ENCODE results near the gene JMJD7.
A peak's percentile ranks its signal among the peaks of the same experiment; 100 is the strongest.

JMJD7 gene

DNA sequence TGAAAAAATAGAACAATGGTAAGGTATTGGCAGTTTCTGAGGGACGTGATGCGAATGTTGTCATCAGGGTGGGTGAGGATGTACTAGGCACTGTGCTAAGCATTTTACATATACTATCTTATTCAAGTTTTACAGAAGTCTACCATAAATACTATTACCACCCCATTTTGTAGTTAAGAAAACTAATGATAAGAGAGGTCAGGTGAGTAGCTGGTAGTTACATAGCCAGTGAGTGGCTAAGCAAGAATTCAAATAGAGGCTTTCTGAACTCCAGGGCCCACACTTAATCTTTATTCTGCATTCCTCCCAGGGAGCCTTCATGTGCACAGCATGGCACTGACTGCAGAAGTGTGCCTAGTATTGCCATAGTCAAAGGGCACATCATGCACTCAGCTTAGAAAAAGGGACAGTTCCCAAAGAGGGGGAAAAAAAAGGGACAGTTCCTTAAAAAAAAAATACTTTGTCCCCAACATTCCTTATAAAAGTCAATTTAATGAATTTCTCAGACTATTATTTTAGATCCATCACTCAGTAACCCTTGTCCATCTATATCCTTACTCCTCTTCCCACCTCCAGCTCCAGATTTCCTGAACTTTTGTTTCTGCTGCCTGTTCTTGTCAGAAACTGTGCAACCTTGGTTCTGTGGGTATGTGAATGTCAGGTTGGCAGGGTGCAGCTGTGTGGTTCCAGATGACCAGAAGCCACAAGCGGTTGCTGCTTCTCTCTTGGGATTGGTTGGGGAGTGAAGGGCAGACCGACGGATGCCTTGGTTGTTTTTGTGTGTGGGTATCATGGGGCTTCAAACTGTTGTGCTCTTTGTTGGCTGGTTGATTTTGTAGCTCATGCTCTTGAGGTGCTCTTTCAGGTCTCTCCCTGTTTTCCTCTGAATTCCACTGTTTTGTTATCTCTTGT is 45.3 kb upstream of the JMJD7 start:
- no peak overlapping the region for H2BK15ac ChIP-seq (replicated peaks; ENCODE audit: low read depth)
- no peak overlapping the region for H4K8ac ChIP-seq (ENCODE audit: low read depth, low read length)
- no peak overlapping the region for H3K4me2 ChIP-seq (ENCODE audit: low read length)
- no peak overlapping the region for H3K56ac ChIP-seq (ENCODE audit: low read length)
- no peak overlapping the region for H2BK5ac ChIP-seq (ENCODE audit: low read length)
- WGBS (ENCODE audit: extremely low coverage, insufficient coverage, low lambda C conversion rate), result no CpG with 5 or more reads among the region's 5 CpGs
- no peak overlapping the region for H3K18ac ChIP-seq (ENCODE audit: low read length)
- peaks cover 12% of the 10 kb centered on the region for H3K4me1 ChIP-seq (ENCODE audit: control insufficient read depth, low read depth, low read length)
- no peak overlapping the region for H2BK120ac ChIP-seq (ENCODE audit: low read depth, low read length)
- no peak overlapping the region for H3K23ac ChIP-seq (ENCODE audit: low read length)
- H3K4me3 ChIP-seq (ENCODE audit: low read length), result no peak overlapping the region
- no peak overlapping the region for H3K27ac ChIP-seq (ENCODE audit: low read depth, low read length)
- no peaks in the 10 kb centered on the region for H3K27me3 ChIP-seq (ENCODE audit: insufficient read depth, low read length, poor library complexity)
- no peaks in the 10 kb centered on the region for H3K79me2 ChIP-seq (ENCODE audit: control insufficient read depth, insufficient read depth, low read length)
- no peak overlapping the region for H3K4ac ChIP-seq (ENCODE audit: low read depth, low read length)
- no peak overlapping the region for H4K5ac ChIP-seq (ENCODE audit: low read length)
- H3K79me1 ChIP-seq (ENCODE audit: low read length), result no peaks in the 10 kb centered on the region
- H2AK5ac ChIP-seq (ENCODE audit: low read length), result no peak overlapping the region
- no peaks in the 10 kb centered on the region for H3K36me3 ChIP-seq (ENCODE audit: control insufficient read depth, insufficient read depth, low read length)
- DNase-seq, result no peak
- no peak overlapping the region for H3K9ac ChIP-seq (ENCODE audit: low read length)

DNA sequence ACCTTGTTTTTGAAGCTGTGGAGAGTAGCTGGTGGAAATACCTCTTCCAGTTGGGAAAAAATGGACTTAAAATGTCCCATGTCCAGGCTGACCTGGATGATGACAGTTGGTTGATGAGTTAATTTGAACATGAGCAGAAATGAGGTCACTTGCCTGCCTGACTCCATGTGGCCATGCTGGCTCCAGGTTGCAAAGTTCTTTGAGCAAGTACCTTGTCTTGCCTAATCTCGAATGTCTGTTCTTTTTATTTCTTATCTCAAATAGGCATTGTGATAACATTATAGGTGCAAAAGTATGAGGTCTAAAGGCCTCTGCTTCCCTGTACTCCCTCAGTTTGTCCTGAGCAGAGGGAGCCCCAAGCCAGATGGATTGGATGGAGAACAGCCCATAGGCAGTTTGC is 44.6 kb upstream of the JMJD7 start:
- Histone ChIP-seq H3K18ac (ENCODE audit: low read length) (no peak overlapping the region), H3K4ac (ENCODE audit: low read depth, low read length) (no peak overlapping the region), H3K56ac (ENCODE audit: low read length) (no peak overlapping the region), H3K79me2 (ENCODE audit: control insufficient read depth, insufficient read depth, low read length) (no peaks in the 10 kb centered on the region), H3K36me3 (ENCODE audit: control insufficient read depth, insufficient read depth, low read length) (no peaks in the 10 kb centered on the region), H2BK120ac (ENCODE audit: low read depth, low read length) (no peak overlapping the region), H2BK5ac (ENCODE audit: low read length) (no peak overlapping the region), H3K27ac (ENCODE audit: low read depth, low read length) (no peak overlapping the region), H3K27me3 (ENCODE audit: insufficient read depth, low read length, poor library complexity) (no peaks in the 10 kb centered on the region), H3K23ac (ENCODE audit: low read length) (no peak overlapping the region), H3K4me2 (ENCODE audit: low read length) (no peak overlapping the region), H3K4me3 (ENCODE audit: low read length) (no peak overlapping the region), H2BK15ac (replicated peaks; ENCODE audit: low read depth) (no peak overlapping the region), H3K9ac (ENCODE audit: low read length) (no peak overlapping the region), H3K4me1 (ENCODE audit: control insufficient read depth, low read depth, low read length) (peaks cover 10% of the 10 kb centered on the region), H4K5ac (ENCODE audit: low read length) (no peak overlapping the region), H4K8ac (ENCODE audit: low read depth, low read length) (no peak overlapping the region), H2AK5ac (ENCODE audit: low read length) (no peak overlapping the region), H3K79me1 (ENCODE audit: low read length) (no peaks in the 10 kb centered on the region)
- DNase-seq, result no peak
- no CpG with 5 or more reads among the region's 1 CpG for WGBS (ENCODE audit: extremely low coverage, insufficient coverage, low lambda C conversion rate)

DNA sequence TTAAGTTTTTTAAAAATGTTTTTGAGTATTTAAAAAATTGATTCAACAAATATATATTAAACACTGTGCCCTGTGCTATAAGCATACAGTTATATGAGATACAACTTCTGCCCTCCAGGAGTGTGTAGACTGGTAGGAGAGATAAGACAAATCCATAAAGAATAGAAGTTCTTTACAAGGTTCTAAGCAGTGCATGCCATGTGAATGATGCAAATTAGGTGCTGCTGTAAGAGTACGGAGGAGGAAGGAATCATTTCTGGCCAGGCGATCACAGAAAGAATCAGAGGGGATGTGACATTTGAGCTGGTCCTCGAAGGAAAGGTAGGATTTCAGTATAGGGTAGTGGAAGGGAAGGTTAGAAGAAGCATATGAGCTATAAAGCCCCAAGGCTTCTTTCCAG is 39.6 kb upstream of the JMJD7 start:
- no CpG with 5 or more reads among the region's 3 CpGs for WGBS (ENCODE audit: extremely low coverage, insufficient coverage, low lambda C conversion rate)
- H2BK5ac ChIP-seq (ENCODE audit: low read length), result no peak overlapping the region
- no peak overlapping the region for H2AK5ac ChIP-seq (ENCODE audit: low read length)
- no peak overlapping the region for H4K5ac ChIP-seq (ENCODE audit: low read length)
- H3K23ac ChIP-seq (ENCODE audit: low read length), result no peak overlapping the region
- H3K9ac ChIP-seq (ENCODE audit: low read length), result no peak overlapping the region
- no peak overlapping the region for H2BK120ac ChIP-seq (ENCODE audit: low read depth, low read length)
- no peak for DNase-seq
- no peak overlapping the region for H3K18ac ChIP-seq (ENCODE audit: low read length)
- no peak overlapping the region for H3K4me3 ChIP-seq (ENCODE audit: low read length)
- H3K79me2 ChIP-seq (ENCODE audit: control insufficient read depth, insufficient read depth, low read length), result no peaks in the 10 kb centered on the region
- H3K56ac ChIP-seq (ENCODE audit: low read length), result no peak overlapping the region
- H3K27me3 ChIP-seq (ENCODE audit: insufficient read depth, low read length, poor library complexity), result no peaks in the 10 kb centered on the region
- H3K36me3 ChIP-seq (ENCODE audit: control insufficient read depth, insufficient read depth, low read length), result no peaks in the 10 kb centered on the region
- no peak overlapping the region for H3K27ac ChIP-seq (ENCODE audit: low read depth, low read length)
- peaks cover 23% of the 10 kb centered on the region for H3K4me1 ChIP-seq (ENCODE audit: control insufficient read depth, low read depth, low read length)
- H2BK15ac ChIP-seq (replicated peaks; ENCODE audit: low read depth), result no peak overlapping the region
- no peaks in the 10 kb centered on the region for H3K79me1 ChIP-seq (ENCODE audit: low read length)
- H3K4ac ChIP-seq (ENCODE audit: low read depth, low read length), result no peak overlapping the region
- no peak overlapping the region for H4K8ac ChIP-seq (ENCODE audit: low read depth, low read length)
- no peak overlapping the region for H3K4me2 ChIP-seq (ENCODE audit: low read length)

DNA sequence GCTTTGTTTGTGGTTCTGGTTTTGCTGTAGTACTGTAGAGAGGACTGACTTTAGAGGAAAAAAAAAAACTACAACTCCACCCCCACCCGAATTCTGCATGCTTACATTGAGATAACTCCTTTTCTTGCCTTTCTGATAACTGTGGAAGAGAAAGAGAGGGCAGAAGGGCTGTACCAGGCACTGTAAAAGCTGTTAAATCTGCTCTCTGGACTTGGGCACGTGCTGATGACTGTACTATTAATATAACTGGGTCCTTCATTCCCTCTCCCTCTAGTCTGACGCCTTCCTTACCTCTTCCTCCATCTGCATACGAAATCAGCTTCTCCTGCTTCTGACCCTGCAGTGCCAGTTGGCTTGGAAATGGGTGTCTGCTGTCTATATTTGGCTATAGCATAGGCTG is 38.7 kb upstream of the JMJD7 start:
- Histone ChIP-seq H3K79me1 (ENCODE audit: low read length) (no peaks in the 10 kb centered on the region), H2BK15ac (replicated peaks; ENCODE audit: low read depth) (no peak overlapping the region), H3K4ac (ENCODE audit: low read depth, low read length) (no peak overlapping the region), H3K36me3 (ENCODE audit: control insufficient read depth, insufficient read depth, low read length) (no peaks in the 10 kb centered on the region), H2BK5ac (ENCODE audit: low read length) (no peak overlapping the region), H3K27ac (ENCODE audit: low read depth, low read length) (no peak overlapping the region), H2BK120ac (ENCODE audit: low read depth, low read length) (no peak overlapping the region), H3K9ac (ENCODE audit: low read length) (no peak overlapping the region), H2AK5ac (ENCODE audit: low read length) (no peak overlapping the region), H3K18ac (ENCODE audit: low read length) (no peak overlapping the region), H3K4me2 (ENCODE audit: low read length) (no peak overlapping the region), H4K5ac (ENCODE audit: low read length) (no peak overlapping the region), H3K56ac (ENCODE audit: low read length) (peak overlapping the region; percentile 38), H4K8ac (ENCODE audit: low read depth, low read length) (no peak overlapping the region), H3K23ac (ENCODE audit: low read length) (no peak overlapping the region), H3K27me3 (ENCODE audit: insufficient read depth, low read length, poor library complexity) (no peaks in the 10 kb centered on the region), H3K4me1 (ENCODE audit: control insufficient read depth, low read depth, low read length) (peaks cover 23% of the 10 kb centered on the region), H3K4me3 (ENCODE audit: low read length) (no peak overlapping the region), H3K79me2 (ENCODE audit: control insufficient read depth, insufficient read depth, low read length) (no peaks in the 10 kb centered on the region)
- no peak for DNase-seq
- no CpG with 5 or more reads among the region's 4 CpGs for WGBS (ENCODE audit: extremely low coverage, insufficient coverage, low lambda C conversion rate)

DNA sequence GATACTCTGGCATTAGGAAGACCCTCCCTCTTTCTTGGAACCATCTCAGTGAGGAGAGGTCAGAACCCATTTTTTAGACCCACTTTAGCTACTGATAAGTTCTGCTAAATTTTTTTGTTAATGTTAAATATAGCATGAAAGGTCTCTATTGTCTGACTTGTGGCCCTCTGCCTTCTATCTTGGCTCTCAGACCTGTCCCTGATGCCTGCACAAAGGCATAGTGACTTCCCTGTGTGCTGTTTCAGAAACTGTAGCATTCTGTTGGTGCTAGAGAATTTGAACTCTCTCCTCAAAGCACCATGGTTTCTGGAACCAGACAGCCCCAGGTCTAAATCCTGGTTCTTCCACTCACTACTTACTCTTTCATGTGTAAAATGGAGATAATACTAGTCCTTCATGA is 38.2 kb upstream of the JMJD7 start:
- Histone ChIP-seq H2AK5ac (ENCODE audit: low read length) (no peak overlapping the region), H3K23ac (ENCODE audit: low read length) (no peak overlapping the region), H3K4me2 (ENCODE audit: low read length) (no peak overlapping the region), H3K4me1 (ENCODE audit: control insufficient read depth, low read depth, low read length) (peaks cover 23% of the 10 kb centered on the region), H2BK120ac (ENCODE audit: low read depth, low read length) (no peak overlapping the region), H3K4ac (ENCODE audit: low read depth, low read length) (no peak overlapping the region), H3K36me3 (ENCODE audit: control insufficient read depth, insufficient read depth, low read length) (no peaks in the 10 kb centered on the region), H3K9ac (ENCODE audit: low read length) (no peak overlapping the region), H2BK5ac (ENCODE audit: low read length) (no peak overlapping the region), H4K8ac (ENCODE audit: low read depth, low read length) (no peak overlapping the region), H3K79me1 (ENCODE audit: low read length) (no peaks in the 10 kb centered on the region), H3K27ac (ENCODE audit: low read depth, low read length) (no peak overlapping the region), H3K18ac (ENCODE audit: low read length) (no peak overlapping the region), H2BK15ac (replicated peaks; ENCODE audit: low read depth) (no peak overlapping the region), H3K4me3 (ENCODE audit: low read length) (no peak overlapping the region), H4K5ac (ENCODE audit: low read length) (no peak overlapping the region), H3K27me3 (ENCODE audit: insufficient read depth, low read length, poor library complexity) (no peaks in the 10 kb centered on the region), H3K79me2 (ENCODE audit: control insufficient read depth, insufficient read depth, low read length) (no peaks in the 10 kb centered on the region), H3K56ac (ENCODE audit: low read length) (peak overlapping the region; percentile 38)
- no peak for DNase-seq

DNA sequence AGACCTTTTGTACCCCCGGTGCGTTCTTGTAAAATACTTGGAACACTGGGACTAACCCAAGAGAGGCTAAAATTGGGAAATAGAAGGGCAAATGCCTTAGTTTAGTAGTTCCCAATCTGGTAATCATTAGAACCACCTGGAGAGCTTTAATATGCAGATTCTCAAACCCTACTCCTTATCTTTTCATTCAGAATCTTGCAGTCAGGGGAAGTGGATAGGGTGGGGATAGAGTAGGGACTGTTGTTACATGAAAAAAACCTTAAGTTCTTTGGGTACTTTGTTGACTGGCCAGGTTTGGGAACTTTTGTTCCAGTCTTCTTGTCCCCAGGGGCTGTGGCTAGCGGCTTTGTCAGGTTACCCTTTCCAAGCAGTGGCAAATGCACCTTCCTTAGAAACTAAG is 37.7 kb upstream of the JMJD7 start:
- DNase-seq, result no peak
- no peak overlapping the region for H3K9ac ChIP-seq (ENCODE audit: low read length)
- H3K27me3 ChIP-seq (ENCODE audit: insufficient read depth, low read length, poor library complexity), result no peaks in the 10 kb centered on the region
- H2BK120ac ChIP-seq (ENCODE audit: low read depth, low read length), result no peak overlapping the region
- H3K36me3 ChIP-seq (ENCODE audit: control insufficient read depth, insufficient read depth, low read length), result no peaks in the 10 kb centered on the region
- no peaks in the 10 kb centered on the region for H3K79me2 ChIP-seq (ENCODE audit: control insufficient read depth, insufficient read depth, low read length)
- no peak overlapping the region for H2BK15ac ChIP-seq (replicated peaks; ENCODE audit: low read depth)
- no peak overlapping the region for H2AK5ac ChIP-seq (ENCODE audit: low read length)
- H3K56ac ChIP-seq (ENCODE audit: low read length), result no peak overlapping the region
- H4K8ac ChIP-seq (ENCODE audit: low read depth, low read length), result no peak overlapping the region
- H4K5ac ChIP-seq (ENCODE audit: low read length), result no peak overlapping the region
- no CpG with 5 or more reads among the region's 3 CpGs for WGBS (ENCODE audit: extremely low coverage, insufficient coverage, low lambda C conversion rate)
- peaks cover 23% of the 10 kb centered on the region for H3K4me1 ChIP-seq (ENCODE audit: control insufficient read depth, low read depth, low read length)
- no peak overlapping the region for H2BK5ac ChIP-seq (ENCODE audit: low read length)
- no peak overlapping the region for H3K4me3 ChIP-seq (ENCODE audit: low read length)
- H3K18ac ChIP-seq (ENCODE audit: low read length), result no peak overlapping the region
- no peak overlapping the region for H3K4ac ChIP-seq (ENCODE audit: low read depth, low read length)
- H3K79me1 ChIP-seq (ENCODE audit: low read length), result no peaks in the 10 kb centered on the region
- H3K27ac ChIP-seq (ENCODE audit: low read depth, low read length), result no peak overlapping the region
- H3K23ac ChIP-seq (ENCODE audit: low read length), result no peak overlapping the region
- no peak overlapping the region for H3K4me2 ChIP-seq (ENCODE audit: low read length)
